Thyroid gland (tissue), 4 donors: ENCODE measurements around the gene BLTP3A. TPM values are rescaled to one million over a fixed set of nuclear protein-coding genes. Genes with fewer than 3 reads are reported as not detected.
"Not testable (repeated sequence)": the region's sequence is repeated elsewhere in the genome, so short reads cannot be mapped to it uniquely, and the experiment has no call there.

Source experiments
- DNase-seq, 2 donors: peaks; one replicate each; pipeline ENCODE4 v3.0.0-alpha.2; 2019
- H3K27ac ChIP-seq, 3 donors: fragments of 200-600 bp; sonication (generic); 1 replicate in 2 of 3; 2 replicates in 1 of 3; pipeline ENCODE4 v1.5.1; 2016 to 2019; ENCODE audit warnings: mild to moderate bottlenecking in 1 of 3, moderate library complexity in 1 of 3
- H3K27me3 ChIP-seq: fragments of 200-600 bp; sonication (generic); one replicate; pipeline ENCODE4 v1.5.1; 2019
- H3K36me3 ChIP-seq, 2 donors: fragments of 200-600 bp; sonication (generic); one replicate each; pipeline ENCODE4 v1.5.1; 2016 to 2019
- H3K4me1 ChIP-seq, 2 donors: fragments of 200-600 bp; sonication (generic); one replicate each; pipeline ENCODE4 v1.5.1; 2017 to 2019
- H3K4me3 ChIP-seq, 3 donors: fragments of 200-600 bp; sonication (generic); replicated peaks in 1 of 3; 1 replicate in 2 of 3; 2 replicates in 1 of 3; pipeline ENCODE4 v1.5.1; 2016; ENCODE audit warnings: mild to moderate bottlenecking in 1 of 3
- H3K9me3 ChIP-seq: fragments of 200-600 bp; sonication (generic); one replicate; pipeline ENCODE4 v1.5.1; 2017
- CTCF ChIP-seq, 6 experiments: fragments of 200-600 bp in 3 of 6; fragments of 450-650 bp in 3 of 6; sonication (generic) in 3 of 6; IDR thresholded peaks; one replicate each; pipeline ENCODE4 v1.5.1; 2016 to 2019; ENCODE audit warnings: antibody characterized with exemption in 6 of 6, mild to moderate bottlenecking in 2 of 6, inconsistent platforms in 1 of 6, moderate library complexity in 1 of 6
- POLR2A ChIP-seq, 2 donors: fragments of 450-650 bp; IDR thresholded peaks; one replicate each; pipeline ENCODE4 v1.6.1; 2017; ENCODE audit warnings: antibody characterized with exemption in 2 of 2, mild to moderate bottlenecking in 2 of 2, moderate library complexity in 1 of 2
- WGBS, 2 donors: methylation state at CpG; one replicate each; pipeline ENCODE4 v1.1.5; 2017; 5-methylcytosine and 5-hydroxymethylcytosine counted together
- intact Hi-C: fragments of 100-400 bp; cut with DNase I; formaldehyde crosslinking; loops from one replicate; pipeline ENCODE4 v1.15.1; 2023
- total RNA-seq, 4 donors: library from RNA; depleted of rRNA; stranded (reverse); fragments of >200 nt; gene quantifications; one replicate each; pipeline ENCODE4 v1.2.3, GENCODE V29; 2016

The BLTP3A gene
- total RNA-seq, 4 donors from 2014 or later, result 12.6 to 19.5 (median 16.1) TPM

GRCh38 chr6:34746104-34746846 is 45.6 kb upstream of the BLTP3A start:
- no peaks in the 10 kb centered on the region for H3K36me3 ChIP-seq
- H3K27ac ChIP-seq, result no peak overlapping the region
- H3K4me3 ChIP-seq, result no peak overlapping the region
- H3K9me3 ChIP-seq, result no peaks in the 10 kb centered on the region
- DNase-seq, result peak in 1 of 2 donors; percentile 8
- TF ChIP-seq CTCF (IDR thresholded peaks at IDR 0.05) (no peak), POLR2A (IDR thresholded peaks at IDR 0.05) (no peak)
- H3K4me1 ChIP-seq, result no peaks in the 10 kb centered on the region
- intact Hi-C loops, result no loop called here
- WGBS, 2 donors, result 69 to 70% methylated on average over 6 of the region's 6 CpGs
- H3K27me3 ChIP-seq, result no peaks in the 10 kb centered on the region

GRCh38 chr6:34748757-34749156 is 43.1 kb upstream of the BLTP3A start:
- Histone ChIP-seq H3K36me3 (no peaks in the 10 kb centered on the region), H3K4me3 (no peak overlapping the region), H3K27me3 (no peaks in the 10 kb centered on the region), H3K4me1 (no peaks in the 10 kb centered on the region), H3K27ac (no peak overlapping the region), H3K9me3 (no peaks in the 10 kb centered on the region)
- intact Hi-C loops, result no loop called here
- 93 to 98% methylated on average over 2 of the region's 2 CpGs for WGBS, 2 donors
- TF ChIP-seq CTCF (IDR thresholded peaks at IDR 0.05) (no peak), POLR2A (IDR thresholded peaks at IDR 0.05) (no peak)
- no peak for DNase-seq

- DNase-seq, H3K9me3 ChIP-seq, intact Hi-C loops, H3K27me3 ChIP-seq, H3K36me3 ChIP-seq, H3K4me1 ChIP-seq: not testable (repeated sequence)
- 34 to 35% methylated on average over 17 of the region's 17 CpGs for WGBS, 2 donors
- peak overlapping the region; percentile 40 to 58 (median 49) for H3K4me3 ChIP-seq
- peak in 4 of 6 experiments; percentile 4 to 37 (median 19) for TF ChIP-seq CTCF (IDR thresholded peaks at IDR 0.05)
- peak overlapping the region; percentile 90 to 99 (median 95) for H3K27ac ChIP-seq
Observed at GRCh38 chr6:34756513-34756856, 35.4 kb upstream of the BLTP3A start.

- TF ChIP-seq POLR2A (IDR thresholded peaks at IDR 0.05) (no peak), CTCF (IDR thresholded peaks at IDR 0.05) (no peak)
- no peaks in the 10 kb centered on the region for H3K27me3 ChIP-seq
- H3K27ac ChIP-seq, result peak overlapping the region; percentile 90 to 99 (median 95)
- peaks cover 7% of the 10 kb centered on the region in 2 donors for H3K4me1 ChIP-seq
- WGBS, 2 donors, result 7 to 8% methylated on average over 11 of the region's 11 CpGs
- no peak for DNase-seq
- intact Hi-C loops, result no loop called here
- H3K9me3 ChIP-seq, result no peaks in the 10 kb centered on the region
- peak overlapping the region; percentile 44 to 86 (median 58) for H3K4me3 ChIP-seq
- peaks cover 3 to 5% of the 10 kb centered on the region in 2 donors for H3K36me3 ChIP-seq
Observed at GRCh38 chr6:34757687-34758274, 34.1 kb upstream of the BLTP3A start.

GRCh38 chr6:34760108-34760507 is 31.8 kb upstream of the BLTP3A start:
- no peak for DNase-seq
- Histone ChIP-seq H3K9me3 (no peaks in the 10 kb centered on the region), H3K4me3 (no peak overlapping the region), H3K4me1 (peaks cover 7% of the 10 kb centered on the region in 2 donors), H3K27ac (no peak overlapping the region), H3K36me3 (peaks cover 18 to 25% of the 10 kb centered on the region in 2 donors), H3K27me3 (no peaks in the 10 kb centered on the region)
- 93 to 94% methylated on average over 8 of the region's 8 CpGs for WGBS, 2 donors
- TF ChIP-seq POLR2A (IDR thresholded peaks at IDR 0.05), result no peak
- no peak for TF ChIP-seq CTCF (IDR thresholded peaks at IDR 0.05)
- intact Hi-C loops, result loop anchor here (10.0 kb wide), 1 partner anchor 125 kb away; the partner anchor contains the start of genes ANKS1A and TAF11

GRCh38 chr6:34761681-34762080 is 30.2 kb upstream of the BLTP3A start:
- not testable (repeated sequence) for H3K27ac ChIP-seq, H3K4me3 ChIP-seq, H3K27me3 ChIP-seq, DNase-seq, H3K9me3 ChIP-seq, H3K4me1 ChIP-seq
- peaks cover 34 to 35% of the 10 kb centered on the region in 2 donors for H3K36me3 ChIP-seq
- intact Hi-C loops, result loop anchor here (10.0 kb wide), 1 partner anchor 123 kb away; the partner anchor contains the start of genes ANKS1A and TAF11
- WGBS, 2 donors, result 93% methylated on average over 5 of the region's 5 CpGs
